Measurements from ENCODE around the gene ACTR3C.

- TF ChIP-seq, protein P1, sequence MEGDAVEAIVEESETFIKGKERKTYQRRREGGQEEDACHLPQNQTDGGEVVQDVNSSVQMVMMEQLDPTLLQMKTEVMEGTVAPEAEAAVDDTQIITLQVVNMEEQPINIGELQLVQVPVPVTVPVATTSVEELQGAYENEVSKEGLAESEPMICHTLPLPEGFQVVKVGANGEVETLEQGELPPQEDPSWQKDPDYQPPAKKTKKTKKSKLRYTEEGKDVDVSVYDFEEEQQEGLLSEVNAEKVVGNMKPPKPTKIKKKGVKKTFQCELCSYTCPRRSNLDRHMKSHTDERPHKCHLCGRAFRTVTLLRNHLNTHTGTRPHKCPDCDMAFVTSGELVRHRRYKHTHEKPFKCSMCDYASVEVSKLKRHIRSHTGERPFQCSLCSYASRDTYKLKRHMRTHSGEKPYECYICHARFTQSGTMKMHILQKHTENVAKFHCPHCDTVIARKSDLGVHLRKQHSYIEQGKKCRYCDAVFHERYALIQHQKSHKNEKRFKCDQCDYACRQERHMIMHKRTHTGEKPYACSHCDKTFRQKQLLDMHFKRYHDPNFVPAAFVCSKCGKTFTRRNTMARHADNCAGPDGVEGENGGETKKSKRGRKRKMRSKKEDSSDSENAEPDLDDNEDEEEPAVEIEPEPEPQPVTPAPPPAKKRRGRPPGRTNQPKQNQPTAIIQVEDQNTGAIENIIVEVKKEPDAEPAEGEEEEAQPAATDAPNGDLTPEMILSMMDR (IDR thresholded peaks at IDR 0.05; ENCODE audit: insufficient read depth, low read length, poor library complexity, severe bottlenecking) = no peak
- no peak for TF ChIP-seq EZH2phosphoT487 (conservative IDR thresholded peaks at IDR 0.05; ENCODE audit: low read length)
Measured at GRCh38 chr7:150311146-150311545, 12.2 kb downstream of the ACTR3C start.

Measured in SU-DHL-6 (cell line).